SHP77 treated with DMSO at 0.1 percent for 48 hours (cell line): Measurements from ENCODE around the gene ELAPOR1.
A peak's percentile ranks its signal among the peaks of the same experiment; 100 is the strongest.
"Not testable (repeated sequence)": the region's sequence is repeated elsewhere in the genome, so short reads cannot be mapped to it uniquely, and the experiment has no call there.

Source experiments
- DNase-seq: peaks from one replicate; lab custom pipeline; 2025; lab: John Stamatoyannopoulos, UW

The ELAPOR1 gene

DNA sequence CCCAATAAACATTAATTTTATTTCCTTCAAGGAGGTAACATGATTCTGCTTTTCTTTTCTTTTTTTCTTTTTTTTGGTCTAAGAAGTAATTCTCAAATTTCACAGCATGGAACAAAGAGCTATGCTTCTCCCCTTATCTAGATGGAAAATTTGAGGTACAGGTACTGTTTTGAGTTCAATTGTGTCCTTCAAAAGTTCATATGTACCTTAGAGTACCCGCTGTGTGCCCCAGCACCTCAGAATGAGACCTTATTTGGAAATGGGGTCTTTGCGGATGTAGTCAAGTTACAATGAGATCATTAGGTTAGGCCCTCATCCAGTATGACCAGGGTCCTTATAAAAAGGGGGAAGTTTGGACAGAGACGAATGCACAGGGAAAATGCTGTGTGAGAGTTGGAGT, 22.0 kb downstream of the ELAPOR1 start:
- no peak for DNase-seq

DNA sequence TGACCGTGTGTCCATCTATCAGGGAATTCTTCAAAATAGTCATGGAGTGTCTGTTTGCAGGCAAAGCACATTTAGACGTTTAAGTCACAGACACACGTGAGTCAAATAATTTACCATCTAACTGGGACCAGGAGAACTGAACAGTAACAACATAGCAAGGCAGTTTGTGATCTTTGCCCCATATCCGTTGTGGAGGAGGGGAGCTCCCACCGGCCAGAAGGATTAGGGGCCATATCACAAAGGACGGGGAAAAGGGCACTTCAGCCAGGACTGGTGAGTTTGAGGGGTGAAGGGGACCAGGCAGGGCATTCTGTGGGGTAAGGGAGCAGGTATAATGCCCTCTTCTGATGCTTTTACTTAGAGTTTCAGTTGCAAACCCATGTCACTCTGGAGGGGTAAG, 22.9 kb downstream of the ELAPOR1 start:
- DNase-seq, result no peak

DNA sequence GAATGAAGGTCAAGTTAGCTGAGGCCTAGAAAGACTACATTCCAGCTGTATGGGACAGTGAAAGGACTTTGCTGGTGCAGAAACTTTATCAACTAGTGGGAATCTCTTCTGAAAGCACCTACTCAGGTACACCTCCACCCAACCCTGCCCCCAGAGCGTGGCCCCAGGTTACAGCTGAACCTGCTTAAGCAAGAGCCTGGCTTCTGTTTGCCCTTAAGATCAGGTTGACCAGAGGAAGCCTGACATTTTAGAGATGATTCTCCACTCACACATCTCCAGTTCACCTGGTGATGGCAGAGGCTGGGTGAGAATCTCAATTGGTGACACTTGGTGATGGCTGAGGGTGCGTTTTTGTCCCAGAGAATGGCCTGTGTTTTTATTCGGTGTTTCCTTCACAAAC, 24.0 kb downstream of the ELAPOR1 start:
- DNase-seq, result no peak

DNA sequence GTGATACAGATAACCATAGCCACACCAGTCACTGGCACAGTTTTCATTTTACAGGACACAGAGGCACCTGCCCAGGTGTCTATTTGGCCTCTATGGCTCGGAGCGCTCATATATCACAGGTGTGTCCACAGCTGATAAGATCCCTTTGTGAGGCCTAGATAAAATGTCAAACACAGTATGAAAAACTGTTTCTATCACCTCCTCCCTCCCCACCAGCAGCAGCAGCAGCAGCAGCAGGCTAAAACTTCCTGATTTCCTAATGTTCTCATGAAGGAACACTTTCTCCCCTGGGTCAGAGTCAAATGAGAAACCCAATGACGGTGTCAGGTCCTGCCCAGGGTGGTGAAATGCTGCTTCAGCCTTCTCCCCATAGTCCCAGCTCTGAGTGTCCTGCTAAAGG, 24.4 kb downstream of the ELAPOR1 start:
- DNase-seq, result no peak

DNA sequence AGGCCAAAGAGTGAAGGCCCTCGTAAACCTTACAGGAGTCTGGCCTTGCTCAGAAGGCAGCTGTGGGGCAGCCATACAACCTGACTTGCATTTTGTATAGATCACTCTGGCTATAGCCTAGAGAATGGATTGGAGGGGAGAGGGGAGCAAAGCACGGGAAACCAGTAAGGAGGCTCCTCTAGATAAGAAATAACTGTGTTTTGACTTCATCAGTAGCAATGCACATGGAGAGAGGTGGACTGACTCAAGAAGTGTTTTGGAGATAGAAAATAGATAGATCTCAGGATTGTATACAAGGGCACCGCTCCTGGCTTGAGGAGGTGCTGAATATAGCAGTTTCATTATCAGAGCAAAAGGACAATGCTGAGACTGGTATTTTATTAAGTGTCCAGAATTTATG, 26.5 kb downstream of the ELAPOR1 start:
- no peak for DNase-seq

DNA sequence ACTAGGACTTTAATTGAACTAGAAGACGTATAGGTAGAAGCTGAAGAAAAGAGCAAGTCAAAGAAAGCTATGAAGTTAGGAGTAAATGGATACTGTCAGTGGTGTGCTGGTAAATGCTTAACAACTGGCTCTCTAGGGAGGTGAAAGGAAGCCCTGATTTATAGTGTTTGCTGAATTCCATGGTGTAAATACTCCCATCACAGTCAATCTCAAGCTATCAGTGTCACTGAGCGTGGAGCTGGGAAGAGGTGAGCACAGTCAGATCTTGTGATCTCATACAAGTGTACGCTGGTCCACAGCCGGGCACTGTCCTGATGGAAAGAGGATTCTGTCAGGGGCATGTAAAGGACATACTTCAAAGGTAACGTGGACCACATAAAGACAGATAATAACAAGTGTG, 28.3 kb downstream of the ELAPOR1 start:
- DNase-seq, result no peak

DNA sequence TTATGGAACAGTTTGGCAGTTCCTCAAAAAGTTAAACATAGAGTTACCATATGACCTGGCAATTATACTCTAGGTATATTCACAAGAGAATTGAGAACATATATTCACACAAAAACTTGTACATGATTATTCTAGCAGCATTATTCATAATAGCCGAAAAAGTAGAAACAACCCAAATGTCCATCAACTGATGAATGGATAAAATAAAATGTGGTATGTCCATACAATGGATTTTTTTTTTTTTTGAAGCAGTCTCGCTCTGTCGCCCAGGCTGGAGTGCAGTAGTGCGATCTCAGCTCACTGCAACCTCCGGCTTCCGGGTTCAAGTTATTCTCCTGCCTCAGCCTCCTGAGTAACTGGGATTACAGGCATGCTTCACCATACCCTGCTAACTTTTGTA, 28.8 kb downstream of the ELAPOR1 start:
- not testable (repeated sequence) for DNase-seq

DNA sequence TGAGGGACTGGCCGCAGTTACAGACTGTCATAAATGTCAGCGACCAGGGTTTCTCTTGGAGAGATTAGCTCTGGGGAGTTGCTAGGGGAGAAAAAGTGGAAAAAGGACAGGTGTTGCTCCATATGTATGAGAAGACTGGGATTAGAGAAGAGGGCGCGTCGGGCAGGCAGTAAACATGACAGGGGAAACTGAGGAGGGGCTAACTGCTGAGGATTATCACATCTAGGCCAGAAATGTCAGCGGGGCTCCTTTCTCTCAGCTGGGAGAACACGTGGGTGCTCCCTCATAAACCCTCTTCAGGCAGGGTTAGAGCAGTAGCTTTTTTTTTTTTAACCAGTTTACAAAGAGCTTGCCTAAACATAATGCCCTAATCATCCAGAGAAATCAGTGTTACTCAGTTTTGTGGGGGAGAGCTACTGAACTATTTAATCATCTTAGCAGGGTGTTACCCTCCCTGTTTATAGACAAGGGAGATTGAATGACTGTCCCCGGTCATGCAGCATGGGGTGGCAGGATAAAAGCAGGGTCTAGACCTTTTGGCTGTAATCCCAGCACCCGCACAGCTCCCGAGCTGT, 35.2 kb downstream of the ELAPOR1 start:
- no peak for DNase-seq

DNA sequence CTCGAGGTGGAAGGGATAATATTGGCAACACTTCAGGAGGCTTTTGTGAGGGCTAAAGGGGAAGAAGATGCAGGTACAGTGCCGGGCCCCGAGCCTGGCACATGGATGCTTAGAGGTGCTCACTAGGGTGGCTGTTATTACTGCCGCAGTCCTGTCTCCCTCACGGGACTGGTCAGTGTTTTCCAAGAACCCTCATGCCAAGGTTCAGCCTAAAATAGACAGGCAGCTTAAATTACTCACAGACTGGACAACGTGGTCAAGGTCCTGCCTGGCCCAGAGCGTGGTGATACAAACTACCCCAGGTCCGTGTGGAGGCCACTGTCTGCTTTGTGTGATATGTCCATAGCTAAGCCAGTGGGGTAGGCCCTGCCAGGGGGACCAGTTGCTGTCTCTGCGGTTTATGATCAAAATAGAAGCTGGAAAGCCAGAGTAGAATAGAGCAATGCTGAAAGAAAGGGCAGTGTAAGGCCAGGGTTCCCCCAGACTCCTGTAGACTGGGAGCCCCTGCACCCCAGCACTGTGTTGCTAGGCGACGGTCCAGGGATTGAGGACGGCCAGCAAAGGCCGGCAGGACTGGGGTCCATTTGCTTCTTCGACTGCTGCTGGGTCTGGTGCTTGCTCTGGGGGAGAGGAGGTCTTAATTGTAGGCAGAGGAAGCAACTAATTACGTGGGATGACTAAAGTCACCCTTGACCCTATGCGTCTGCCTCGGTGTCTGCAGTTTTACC, 36.1 kb downstream of the ELAPOR1 start:
- DNase-seq, result no peak

DNA sequence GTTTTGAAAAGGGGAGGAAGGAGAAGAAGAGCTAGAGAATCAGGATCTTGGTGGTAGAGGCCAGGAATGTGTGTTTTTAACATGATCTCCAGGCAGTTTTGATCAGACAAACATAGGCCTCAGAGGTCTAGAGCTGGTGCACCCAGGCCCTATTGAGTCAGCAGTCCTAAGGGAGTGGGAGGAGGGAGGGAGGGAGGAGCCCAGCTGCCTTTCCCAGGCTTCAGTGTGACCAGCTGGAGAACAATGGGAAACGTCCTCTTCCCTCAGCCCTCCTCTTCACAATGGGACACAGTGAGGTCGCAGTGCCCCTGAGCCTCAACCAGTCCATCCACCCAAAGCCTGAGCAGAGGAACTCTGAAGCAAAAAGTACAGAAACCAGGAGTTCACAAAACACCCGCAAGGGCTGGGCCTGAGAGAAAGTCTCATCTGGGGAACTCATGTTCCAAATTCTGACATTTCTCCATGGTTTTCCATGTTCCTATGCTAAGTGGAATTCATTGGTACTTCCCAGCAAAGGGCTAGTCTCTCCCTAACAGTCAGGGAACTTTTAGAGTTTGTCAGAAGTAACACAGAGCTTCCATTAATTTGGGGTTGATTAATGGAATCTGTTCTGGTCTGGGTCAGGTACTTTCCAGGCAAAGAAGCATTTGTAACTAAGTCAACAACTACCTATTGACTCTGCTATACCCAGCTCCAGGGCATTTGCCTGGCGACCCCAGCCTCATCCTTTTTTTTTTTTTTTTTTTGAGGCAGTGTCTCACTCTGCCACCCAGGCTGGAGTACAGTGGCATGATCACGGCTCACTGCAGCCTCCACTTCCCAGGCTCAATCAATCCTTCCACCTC, 37.5 kb downstream of the ELAPOR1 start:
- peak; percentile 32 for DNase-seq

DNA sequence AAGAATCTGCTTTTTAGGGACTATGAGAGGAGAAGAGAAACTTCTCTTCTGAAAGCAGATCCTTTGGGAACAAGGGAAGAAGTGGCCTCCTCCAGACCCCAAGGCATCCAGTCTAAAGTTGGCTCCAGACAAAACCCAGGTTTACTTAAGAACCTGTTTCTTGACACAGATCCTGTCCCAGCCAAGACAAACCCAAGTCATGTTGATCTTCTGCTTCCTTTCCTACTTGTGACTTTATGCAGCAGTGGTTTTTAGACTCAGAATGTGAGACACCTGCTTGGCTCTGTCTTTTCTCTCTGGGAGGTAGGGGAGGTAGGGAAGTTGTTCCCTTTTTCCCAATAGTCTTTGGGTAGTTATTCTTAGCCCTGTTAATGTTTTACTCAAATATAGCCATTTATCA, 38.3 kb downstream of the ELAPOR1 start:
- DNase-seq, result no peak

DNA sequence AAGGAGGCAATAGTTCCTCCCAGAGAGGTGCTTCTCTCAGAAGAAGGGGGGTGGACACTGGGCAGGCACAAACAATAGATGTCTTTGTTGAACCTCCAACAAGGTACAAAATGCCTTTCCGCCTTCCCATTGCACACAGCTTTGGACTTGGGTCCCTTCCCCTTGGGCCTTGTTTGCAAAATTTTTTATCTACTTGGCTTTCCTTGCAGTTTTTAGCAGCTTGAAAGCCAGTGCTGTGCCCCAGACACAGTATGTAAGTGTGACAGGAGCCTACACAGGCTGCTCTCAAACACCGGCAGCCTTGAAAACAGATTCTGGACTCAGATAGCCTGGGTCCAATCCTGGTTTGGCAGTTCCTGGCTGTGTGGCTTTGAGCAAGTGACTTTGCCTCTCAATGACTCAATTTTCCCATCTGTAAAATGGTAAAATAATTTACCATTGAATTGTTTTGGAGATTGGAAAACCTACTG, 43.0 kb downstream of the ELAPOR1 start:
- DNase-seq, result no peak

DNA sequence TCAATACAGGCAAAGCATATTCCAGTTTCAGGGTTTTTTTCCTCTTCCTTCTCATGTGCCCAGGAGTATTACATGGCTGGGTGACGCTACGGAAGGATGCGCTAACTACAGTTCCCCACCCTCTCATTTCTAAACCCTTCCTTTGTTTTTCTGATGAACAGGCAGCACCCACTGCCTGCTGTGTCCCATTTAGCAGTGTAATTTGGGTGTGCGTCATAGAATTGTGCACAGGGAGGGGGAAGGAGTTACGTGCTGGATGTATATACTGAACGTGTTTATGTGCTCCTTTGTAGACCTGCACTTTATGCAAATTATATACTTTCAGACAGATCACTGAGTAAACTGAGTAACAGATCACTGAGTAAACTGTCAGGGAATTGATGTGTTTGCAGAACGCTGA, 44.5 kb downstream of the ELAPOR1 start:
- no peak for DNase-seq

DNA sequence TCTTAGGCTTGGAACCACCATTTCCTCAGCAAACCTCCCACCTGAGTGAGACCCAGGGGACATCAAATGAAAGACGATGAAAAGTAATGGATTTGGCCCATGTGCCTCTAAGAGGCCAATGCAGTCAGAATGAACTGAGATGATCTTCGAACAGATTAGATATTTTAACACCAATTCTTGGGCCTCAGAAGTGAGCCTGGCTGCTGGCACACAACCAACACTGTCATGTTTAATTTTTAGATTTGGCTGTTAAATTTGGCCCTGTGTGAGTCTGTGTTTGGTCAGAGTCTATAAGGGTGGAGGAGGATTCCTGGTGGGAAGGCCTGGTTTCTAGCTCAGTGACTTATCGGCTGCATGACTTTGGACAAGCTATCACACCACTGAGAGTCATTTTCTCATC, 45.4 kb downstream of the ELAPOR1 start:
- no peak for DNase-seq

DNA sequence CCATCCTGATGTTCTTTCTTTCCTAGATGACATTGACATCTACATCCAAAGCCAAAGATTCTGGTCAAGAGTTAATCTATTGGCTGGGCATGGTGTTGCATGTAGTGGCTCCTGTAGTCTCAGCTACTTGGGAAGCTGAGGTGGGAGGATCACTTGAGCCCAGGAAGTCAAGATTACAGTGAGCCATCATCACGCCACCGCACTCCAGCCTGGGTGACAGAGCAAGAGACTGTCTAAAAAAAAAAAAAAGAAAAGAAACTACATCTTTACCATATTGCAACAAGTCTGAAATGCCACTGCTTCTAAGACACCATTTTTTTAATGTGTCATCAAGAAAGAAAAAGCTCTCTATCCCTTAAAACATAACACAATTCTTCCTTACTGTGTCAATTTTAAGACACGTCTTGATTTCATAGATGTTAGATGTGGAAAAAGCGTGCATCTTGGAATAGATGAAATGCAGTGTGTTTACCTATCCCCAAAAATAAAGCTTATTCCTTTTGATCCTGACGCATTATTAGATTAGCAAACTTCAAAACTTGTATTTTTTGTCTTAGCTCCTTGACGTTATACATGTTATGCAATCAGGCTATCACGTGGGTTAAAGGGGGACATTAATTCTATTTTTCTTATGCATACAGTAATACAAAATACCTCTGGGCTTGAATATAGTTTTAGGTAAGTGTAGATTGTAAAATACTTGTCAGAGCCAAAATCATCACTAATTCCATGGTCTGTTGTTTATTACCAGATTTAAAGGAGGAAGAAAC, 46.3 kb downstream of the ELAPOR1 start:
- DNase-seq, result no peak

DNA sequence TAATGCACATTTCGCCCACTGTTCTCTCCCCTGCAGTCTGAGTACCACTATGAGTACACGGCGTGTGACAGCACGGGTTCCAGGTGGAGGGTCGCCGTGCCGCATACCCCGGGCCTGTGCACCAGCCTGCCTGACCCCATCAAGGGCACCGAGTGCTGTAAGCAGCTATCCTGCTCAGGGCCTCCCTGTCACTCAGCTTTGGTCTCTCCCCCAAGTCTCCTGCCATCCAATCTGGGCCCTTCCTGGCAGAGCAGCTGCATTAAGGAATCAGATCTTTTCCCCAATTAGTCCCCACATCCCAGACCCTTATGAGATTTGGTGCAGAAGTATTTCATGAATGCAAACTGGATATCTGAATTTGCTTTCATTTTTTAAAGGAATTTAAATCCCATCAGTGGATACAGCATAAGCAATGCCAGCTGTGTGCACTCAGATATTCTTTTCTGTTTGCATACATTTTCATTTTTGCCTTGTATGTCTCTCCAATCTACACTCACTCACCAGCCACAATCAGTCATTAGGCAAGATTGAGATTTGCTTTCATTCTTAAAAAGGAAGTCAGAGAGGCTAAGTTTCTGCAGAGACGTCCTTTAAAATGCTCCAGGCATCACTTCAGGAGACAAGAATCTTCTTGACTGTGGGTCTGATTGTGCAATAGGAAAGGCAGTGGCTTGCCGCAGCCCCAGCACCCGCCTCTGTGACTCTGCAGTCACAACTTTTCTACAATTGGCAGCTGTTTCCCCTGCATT, 48.1 kb downstream of the ELAPOR1 start:
- no peak for DNase-seq

DNA sequence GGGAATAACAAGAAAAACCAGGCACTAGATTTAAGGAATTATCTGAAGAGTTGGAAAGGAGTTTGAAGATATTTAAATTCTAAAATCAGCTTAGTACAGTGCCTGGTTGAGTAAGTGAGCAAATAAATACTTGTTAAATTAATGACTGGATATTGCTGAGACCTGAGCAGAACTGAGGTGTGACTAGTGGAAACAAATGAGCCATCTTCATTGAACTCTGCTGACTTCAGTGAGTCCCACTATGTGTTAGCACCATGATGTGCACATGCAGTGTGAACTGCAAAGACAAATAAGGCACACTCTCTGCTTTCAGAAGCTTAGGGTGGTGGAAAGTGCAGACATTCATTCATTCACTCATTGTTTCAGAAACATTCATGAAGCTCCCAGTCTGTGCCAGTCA, 48.7 kb downstream of the ELAPOR1 start:
- no peak for DNase-seq

DNA sequence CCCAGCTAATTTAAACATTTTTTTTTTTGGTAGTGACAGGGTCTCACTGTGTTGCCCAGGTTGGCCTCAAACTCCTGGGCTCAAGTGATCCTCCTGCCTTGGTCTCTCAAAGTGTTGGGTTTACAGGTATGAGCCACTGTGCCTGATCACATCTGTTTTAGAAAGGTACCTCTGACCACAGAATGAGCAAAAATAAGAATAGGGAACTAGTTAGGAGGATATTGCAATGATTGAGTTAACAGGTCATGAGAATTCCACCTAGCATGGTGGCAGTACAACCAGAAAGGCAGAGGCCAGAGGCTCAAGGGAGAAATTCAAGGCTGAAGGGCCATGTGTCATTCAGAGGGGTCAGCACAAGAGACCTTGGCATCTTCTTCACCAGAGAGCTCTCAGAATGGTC, 49.6 kb downstream of the ELAPOR1 start:
- no peak for DNase-seq
